DMS 273 (cell line): ENCODE data around the gene DNASE1L2.
"Not testable (repeated sequence)": the region's sequence is repeated elsewhere in the genome, so short reads cannot be mapped to it uniquely, and the experiment has no call there.

Source experiments
- DNase-seq: peaks from one replicate; lab custom pipeline; 2025; ENCODE audit not compliant: unreplicated experiment; lab: John Stamatoyannopoulos, UW

Gene DNASE1L2

DNA sequence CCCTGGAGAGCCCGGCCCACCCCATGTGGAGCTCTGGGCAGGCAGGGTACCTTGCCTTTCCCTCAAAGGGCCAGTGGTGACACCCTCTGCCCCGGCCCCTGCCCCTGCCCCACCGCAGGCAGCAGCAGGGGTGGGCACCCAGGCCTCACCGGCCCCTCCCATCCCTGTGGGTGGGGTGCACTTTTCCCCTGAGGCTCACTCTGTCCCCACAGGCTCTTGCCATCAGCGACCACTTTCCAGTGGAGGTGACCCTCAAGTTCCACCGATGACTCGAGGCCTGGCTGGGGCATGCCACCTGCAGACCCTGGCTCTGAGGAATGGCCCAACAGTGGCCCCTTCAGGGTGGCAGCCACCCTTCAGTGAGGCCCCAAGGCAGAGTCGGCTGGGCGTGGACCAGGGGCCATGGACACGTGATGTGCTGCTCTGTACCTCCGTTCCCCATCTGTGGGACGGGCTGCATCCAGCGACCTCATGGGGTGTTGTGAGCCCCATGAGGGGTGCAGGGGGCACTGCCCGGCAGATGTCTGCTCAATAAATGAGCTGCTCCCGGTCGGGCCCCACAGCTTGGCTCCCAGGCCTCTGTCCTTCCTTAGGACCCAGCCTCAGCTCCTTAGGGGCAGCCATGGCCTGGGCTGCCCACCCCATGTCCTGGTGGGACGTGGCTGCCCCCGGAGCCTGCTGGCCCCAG, 2.0 kb downstream of the DNASE1L2 start:
- peak; percentile 62 for DNase-seq

DNA sequence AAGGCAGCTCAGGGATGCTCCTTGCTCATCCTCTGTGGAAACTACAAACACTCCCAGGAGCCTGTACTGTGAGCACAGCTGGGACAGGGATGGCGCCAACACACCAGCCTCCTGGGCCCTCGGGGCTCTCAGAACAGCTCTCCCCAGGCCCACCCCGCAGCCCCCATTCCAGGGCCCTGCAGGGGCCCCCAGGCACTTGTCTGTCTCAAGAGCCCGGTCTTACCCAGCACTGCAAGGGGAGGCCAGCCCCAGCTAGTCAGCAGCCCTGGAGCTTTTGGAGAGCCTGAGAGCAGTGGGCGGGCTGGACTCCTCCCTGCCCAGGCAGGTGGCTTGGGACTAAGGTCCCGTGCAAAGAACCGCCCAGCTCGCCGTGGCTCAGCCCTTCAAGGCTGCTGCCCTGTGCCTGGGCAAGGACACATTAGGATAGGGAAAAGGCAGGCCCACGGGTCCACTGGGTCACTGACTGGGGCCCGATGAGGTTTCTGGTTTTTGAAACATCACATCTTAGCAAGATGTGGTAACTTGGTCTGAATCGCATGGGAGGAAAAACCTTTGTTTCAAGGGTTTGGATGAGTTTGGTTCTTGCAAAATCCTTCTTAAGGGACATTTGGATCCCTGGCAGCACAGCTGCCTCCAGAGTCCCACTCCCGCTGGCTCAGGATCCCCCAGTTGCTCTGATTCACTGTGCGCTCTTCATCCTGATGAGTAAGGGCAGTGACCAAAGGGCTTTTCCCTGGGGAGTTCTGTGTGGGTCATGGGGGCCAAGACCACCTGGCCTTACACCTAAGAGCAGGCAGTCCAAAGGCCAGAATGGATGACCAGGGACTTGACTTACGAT, 2.8 kb downstream of the DNASE1L2 start:
- DNase-seq: peak; percentile 70

DNA sequence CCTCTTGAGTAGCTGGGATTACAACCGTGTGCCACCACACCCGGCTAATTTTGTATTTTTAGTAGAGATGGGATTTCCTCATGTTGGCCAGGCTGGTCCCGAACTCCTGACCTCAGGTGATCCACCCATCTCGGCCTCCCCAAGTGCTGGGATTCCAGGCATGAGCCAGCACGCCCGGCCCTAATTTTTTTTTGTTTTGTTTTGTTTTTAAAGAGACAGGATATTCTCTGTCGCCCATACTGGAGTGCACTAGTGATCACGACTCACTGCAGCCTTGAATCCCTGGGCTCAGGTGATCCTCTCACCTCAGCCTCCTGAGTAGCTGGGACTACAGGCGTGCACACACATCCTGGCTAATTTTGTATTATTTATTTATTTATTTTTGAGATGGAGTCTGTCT, 4.1 kb downstream of the DNASE1L2 start:
- DNase-seq: not testable (repeated sequence)

DNA sequence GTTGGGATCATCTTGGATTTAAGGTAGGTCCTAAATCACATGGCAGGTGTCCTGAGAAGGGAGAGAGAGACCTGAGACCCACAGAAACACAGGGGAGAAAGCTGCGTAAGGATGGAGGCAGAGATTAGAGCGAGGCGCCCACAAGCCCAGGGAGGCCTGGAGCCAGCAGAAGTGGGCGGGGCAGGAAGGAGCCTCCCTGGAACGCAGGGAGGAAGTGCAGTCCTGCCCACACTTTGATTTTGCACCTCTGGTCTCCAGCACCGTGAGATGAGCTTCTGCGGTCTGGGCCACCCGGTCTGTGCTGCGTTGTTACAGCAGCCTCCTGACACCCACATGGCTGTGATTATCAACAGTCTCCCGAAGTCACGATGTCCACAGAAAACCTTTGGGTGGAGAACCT, 6.4 kb downstream of the DNASE1L2 start:
- DNase-seq: no peak

DNA sequence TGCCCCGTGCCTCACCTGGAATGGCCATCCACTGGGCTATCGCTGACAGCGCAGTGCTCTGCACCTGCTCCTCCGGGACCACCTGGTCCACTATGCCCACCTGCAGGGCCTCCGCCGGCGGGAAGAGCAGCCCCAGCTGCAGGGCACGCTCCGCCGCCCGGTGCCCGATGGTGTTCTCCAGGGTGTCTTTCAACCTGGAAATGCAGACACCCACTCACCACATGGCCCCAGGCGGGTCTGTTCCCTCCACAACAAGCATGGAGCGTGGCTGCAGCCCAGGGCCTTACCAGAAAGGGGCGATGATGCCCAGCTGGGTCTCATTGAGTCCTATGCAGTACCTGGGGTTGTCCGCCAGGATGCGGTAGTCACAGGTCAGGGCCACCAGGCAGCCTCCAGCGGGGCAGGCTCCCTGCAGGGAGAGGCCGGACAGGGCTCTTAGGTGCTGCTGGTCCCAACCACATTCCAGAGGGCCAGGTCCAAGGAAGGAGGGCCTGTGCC, 6.8 kb downstream of the DNASE1L2 start:
- peak; percentile 44 for DNase-seq

DNA sequence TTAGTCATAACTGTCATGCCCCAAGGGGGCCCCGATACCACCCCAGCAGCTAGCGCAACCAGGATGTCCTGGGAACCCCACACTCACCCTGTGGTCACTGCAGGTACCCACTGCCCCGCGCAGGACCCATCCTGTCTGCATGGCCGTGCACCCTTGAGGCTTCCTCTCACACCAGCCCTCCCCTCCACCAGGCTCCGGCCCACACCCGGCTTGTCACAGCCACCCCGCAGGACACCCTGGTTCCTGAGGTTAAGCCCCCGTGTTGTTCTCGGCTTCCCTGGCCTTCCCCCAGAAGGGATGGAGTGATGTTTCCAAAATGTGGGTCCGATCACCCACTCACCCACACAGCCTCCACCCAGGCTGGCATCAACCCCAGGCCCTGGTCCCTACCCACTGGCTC, 7.5 kb downstream of the DNASE1L2 start:
- no peak for DNase-seq

DNA sequence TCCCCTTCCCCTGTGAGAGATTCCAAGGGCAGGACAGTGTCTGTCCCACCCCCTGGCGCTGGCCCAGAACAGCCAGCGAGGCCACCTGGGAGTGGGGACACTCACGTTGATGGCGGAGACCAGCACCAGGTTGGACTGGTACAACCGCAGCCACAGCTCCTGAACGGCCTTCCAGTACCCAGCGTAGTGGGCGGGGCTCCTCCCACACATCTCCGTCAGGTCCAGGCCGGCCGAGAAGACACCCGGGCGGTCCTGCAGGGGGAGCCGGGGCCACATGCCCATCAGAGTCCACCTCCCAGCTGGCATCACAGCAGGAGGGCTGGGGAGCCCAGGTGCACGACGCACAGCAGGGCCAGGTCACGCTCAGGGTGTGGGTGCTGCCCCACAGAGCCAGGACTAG, 8.1 kb downstream of the DNASE1L2 start:
- DNase-seq: peak; percentile 44

DNA sequence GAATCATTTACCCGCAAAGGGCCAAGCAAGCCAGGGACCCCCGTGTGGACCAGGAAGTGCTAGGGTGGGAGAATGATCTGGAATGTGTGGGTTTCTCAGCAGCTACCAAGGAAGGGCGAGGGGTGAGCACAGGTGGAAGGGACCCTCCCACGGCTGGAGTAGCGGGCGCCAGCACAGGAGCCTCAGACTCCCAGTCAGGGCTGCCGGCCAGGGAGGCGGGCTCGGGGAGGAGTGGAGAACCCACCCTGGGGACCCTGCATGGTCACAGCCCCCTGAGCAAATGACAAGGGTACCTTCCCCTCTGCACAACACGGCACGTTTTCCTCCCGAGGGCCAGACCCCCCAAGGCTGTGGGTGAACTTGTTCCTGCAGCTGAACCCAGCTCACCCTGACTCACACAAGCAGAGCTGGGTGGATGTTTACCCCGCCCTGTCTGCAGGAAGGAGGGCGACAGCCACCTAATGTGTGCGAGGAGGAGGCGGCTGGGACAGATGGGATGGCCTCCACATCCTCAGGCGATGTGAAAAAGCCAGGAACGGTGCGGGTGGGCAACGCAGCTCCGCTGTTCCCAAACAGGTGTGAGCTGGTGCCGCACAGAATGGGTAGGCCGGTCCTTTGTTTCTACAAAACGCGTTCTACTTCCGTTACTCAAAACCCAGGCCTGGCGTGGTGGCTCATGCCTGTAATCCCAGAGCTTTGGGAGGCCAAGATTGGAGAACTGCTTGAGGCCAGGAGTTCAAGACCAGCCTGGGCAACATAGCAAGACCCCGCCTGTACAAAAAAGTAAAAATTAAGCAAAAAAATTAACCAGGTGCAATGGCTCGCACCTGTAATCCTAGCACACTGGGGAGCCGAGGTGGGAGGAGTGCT, 8.9 kb downstream of the DNASE1L2 start:
- DNase-seq: no peak

DNA sequence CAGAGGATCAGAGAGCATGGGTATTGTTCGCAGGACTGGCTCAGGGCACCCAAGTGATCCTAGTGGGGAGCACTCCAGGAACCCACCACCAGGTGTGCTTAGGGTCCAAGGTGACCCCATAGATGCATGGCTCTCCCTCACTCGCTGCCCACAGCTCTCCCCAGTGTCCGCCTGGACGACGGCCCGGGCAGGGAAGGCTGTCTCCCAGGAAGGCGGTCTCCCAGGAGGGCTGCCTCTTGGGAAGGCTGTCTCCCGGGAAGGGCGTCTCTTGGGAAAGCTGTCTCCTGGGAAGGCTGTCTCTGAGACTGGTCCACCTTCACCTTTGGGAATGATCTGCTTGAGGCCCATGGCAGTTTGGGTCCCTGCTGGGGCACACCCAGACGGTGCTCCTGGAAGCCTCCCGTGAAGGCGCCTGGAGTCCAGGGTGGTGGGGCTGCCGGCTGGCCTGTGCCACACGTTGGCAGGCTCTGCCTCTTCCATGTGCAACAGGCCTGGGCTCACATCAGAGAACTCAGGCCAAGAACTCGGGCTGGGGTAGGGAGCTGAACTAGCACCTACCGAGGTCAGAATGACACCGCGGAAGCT, 10.1 kb downstream of the DNASE1L2 start:
- DNase-seq: no peak

DNA sequence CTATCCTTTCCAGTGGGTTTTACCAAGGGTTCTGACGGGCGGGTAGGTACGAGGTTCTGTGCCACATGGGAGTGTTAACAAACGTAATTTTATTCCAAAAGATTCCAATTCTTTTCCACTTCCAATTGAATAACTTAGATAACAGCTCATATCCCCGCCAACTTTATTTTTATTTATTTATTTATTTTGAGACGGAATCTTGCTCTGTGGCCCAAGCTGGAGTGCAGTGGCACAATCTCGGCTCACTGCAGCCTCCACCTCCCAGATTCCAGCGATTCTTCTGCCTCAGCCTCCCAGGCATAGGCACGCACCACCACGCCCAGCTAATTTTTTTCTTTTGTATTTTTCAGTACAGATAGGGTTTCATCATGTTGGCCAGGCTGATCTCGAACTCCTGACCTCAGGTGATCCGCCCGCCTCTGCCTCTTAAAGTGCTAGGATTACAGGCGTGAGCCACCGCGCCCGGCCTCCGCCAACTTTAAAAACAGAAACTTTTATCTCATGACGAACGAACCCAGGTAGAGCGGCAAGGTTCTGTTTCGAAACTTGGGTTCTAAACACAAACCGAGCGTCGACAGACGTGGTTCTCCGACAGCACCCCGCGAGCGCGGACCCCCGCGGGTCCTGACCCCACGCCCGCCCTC, 14.5 kb downstream of the DNASE1L2 start:
- peak; percentile 84 for DNase-seq

DNA sequence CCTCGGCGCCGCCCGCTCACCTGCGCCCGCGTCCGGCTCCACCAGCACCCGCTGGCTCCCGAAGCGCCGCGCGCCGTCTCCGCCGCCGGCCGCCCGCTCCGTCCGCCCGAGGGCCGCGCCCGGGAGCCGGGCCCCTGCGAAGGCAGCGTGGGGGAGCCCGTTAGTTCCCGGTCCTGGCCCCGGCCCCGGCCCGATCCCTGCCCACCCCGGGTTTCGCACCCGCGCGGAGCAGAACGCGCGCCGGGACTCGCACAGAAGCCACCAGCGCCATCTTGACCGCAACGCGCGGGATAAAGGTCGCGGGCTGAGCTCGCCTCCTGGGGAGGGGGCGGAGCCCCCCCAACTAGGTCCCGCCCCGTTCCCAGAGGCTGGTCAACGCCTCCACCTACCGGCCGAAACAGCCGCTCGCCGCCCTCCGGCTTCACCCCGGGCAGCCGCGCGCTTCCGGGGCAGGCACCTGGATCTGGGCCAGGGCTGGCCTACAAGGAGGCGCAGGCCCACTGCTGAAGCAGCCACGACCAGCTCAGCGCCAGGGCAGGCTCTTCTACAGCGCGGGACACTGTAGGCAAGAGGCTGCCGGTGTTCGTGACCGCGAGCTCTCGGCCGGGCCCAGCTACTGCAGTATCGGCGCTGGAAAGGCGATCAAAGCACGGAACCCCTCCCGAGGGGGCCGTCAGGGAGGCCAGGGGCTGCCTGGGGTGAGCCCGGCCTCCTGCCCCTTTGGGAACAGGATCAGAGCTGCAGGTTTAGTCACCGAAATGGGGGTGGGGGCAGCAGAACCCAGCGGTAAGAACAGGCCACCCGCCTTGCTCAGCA, 15.3 kb downstream of the DNASE1L2 start, which contains the start of gene ECI1:
Gene ECI1 (minus strand): TSS at position 292 of the 816 bp plus-strand sequence. CDS start 21 bp downstream, at position 271.
- peak; percentile 99 for DNase-seq

DNA sequence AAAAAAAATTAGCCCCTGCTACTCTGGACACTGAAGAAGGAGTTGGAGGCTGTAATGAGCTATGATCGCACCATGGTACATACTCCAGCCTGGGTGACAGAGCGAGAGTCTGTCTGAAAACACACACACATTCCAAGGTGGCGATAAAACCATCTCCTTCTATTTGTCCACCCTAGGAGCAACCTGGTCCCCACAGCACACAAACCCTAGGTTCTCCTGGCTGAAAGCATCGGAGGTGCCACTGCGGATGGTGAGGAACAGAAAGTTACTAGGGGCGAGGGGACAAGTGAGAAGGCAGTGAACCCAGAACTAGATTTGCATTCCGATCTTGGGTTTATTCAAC, 16.5 kb downstream of the DNASE1L2 start:
- no peak for DNase-seq

DNA sequence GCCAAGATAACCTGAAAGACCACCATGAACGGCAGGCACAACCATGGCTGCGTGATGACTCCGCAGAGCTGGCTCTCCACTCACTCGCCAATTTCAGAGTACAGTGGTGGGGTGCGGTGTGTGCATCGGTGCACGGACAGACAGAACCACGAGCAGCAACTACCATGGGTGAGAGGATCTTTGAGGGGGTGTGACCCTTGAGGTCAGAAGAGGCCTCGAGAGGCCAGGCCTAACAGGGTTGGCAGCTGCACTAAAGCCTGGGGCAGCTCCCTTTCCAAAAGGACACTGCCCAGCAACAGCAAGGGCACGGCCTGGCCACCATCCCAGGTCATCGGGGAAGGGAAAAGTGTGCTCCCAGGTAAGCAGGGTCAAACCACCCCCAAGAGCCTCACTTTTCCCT, 17.0 kb downstream of the DNASE1L2 start:
- no peak for DNase-seq

DNA sequence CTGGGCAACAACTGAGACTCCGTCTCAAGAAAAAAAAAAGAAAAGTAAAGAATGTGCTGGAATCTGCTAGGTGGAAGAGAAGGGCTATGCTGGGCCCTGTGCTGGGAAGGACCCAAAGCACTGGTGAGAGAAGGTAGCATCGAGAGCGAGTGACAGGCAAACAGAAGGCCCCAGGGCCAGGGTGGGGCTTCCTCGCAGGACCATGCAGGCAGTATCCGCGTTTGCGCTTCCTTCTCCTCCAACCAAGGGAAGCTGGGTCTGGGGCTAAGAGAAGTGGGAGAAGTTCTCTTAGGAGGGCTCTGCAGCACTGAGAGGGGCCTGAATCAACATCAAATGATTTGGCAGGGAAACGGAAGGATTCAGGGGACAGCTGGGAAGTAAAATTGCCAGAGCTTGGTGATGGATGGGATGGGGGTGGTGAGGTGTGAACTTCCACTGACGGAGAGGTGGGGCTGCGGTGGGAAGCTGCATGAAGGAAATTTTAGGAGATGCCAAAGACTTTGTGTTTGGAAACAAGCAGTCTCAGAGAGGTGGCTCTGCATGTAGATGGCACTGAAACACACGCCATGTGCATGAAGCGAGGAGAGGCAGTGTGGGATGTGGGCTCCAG, 20.4 kb downstream of the DNASE1L2 start:
- no peak for DNase-seq

DNA sequence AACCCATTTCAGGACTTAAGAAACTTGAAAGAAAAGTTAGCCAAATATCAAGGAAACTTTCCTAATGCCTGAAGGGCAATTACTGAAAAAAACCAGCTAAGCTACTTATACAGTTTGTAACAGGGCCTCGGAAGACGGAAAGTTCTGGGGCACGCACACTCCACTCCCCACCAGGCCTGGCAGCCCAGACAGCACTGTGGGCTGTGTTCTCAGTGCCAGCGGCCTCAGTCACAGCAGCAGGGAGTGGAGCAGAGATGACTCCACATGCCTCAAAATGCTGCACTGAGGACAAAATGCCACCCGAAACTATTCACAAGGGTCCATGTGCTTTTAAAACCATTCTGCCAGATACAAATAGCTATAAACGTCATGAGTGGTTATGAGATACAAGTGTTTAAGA, 21.5 kb downstream of the DNASE1L2 start:
- no peak for DNase-seq

DNA sequence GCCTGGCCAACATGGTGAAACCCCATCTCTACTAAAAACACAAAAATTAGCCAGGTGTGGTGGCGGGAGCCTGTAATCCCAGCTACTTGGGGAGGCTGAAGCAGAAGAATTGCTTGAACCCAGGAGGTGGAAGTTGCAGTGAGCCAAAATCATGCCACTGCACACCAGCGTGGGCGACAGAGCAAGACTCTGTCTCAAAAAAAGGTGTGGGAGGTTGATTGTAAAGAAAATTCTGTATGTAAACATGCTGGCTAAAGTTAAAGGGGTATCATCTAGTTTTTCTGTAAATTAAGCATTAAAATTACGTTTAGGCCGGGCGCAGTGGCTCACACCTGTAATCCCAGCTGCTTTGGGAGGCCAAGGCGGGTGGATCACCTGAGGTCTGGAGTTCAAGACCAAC, 22.3 kb downstream of the DNASE1L2 start:
- not testable (repeated sequence) for DNase-seq

DNA sequence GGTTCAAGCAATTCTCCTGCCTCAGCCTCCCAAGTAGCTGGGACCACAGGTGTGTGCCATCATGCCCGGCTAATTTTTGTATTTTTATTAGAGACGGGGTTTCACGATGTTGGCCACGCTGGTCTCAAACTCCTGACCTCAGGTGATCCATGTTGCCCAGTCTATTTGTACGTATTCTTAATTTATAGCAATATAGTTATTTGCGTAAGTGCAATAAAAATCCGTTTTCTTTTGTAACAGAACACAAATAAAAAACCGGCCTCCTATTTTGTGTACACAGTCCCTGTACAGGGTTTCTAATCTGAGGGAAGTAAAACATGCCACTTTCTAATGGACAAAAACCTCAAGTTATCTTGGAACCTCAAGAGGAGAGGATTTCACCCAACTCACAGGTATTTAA, 24.0 kb downstream of the DNASE1L2 start:
- DNase-seq: no peak

DNA sequence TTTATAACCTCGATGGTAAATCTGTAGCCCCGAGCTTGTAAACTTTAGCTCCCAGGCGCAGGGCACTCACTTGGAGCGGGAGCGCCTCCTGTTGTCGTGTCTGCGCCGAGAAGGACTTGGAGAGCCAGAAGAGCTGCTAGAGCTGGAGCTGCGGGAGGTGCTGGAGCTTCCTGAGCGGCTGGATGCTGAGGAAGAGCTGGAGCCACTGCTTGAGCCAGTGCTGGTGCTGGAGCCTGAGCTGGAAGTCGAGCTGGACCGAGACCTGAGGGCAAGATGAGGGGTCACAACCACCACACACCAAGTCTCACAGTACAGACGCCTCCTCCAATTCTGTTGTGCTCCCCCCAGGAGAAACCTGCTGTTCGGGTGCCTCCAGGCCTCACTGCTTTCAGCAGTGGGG, 26.8 kb downstream of the DNASE1L2 start:
- not testable (repeated sequence) for DNase-seq

DNA sequence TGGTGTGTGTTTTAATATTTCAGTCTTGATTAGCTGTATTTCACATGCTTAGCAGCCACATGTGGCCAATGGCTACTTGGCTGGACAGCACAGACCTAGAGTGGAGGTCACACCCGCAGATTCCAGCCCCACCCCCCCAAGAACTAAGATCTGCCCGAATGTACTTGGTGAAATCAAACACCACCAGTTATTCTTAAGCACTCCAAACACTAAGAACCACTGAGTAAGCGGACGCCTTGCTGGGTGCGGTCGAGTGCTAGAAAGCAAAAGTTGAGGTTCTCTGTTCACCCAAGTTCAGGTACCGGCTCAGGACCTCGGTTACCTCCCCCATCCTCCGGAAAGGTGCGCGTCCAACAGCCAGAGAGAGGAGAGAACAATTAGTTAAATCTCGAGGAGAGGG, 30.6 kb downstream of the DNASE1L2 start:
- DNase-seq: not testable (repeated sequence)
